Adrenal gland (tissue), 12 donors: ENCODE measurements around the gene MOV10L1. TPM values are rescaled to one million over a fixed set of nuclear protein-coding genes. Genes with fewer than 3 reads are reported as not detected.
A peak's percentile ranks its signal among the peaks of the same experiment; 100 is the strongest.

Source experiments
- DNase-seq, 7 donors: peaks; one replicate each; pipeline ENCODE4 v3.0.0-alpha.2; 2019 to 2020
- H3K27ac ChIP-seq, 5 donors: fragments of 200-600 bp; sonication (generic) in 4 of 5; 1 replicate in 3 of 5; 2 replicates in 2 of 5; pipeline versions ENCODE4 v1.5.1 to v1.8.0; 2016 to 2020; ENCODE audit warnings: mild to moderate bottlenecking in 1 of 5
- H3K27me3 ChIP-seq: fragments of 200-600 bp; 2 replicates; pipeline ENCODE4 v1.8.0; 2021
- H3K36me3 ChIP-seq, 2 donors: fragments of 200-600 bp; replicated peaks in 1 of 2; 1 replicate in 1 of 2; 2 replicates in 1 of 2; pipeline versions ENCODE4 v1.5.1 to v1.8.0; 2018 to 2022
- H3K4me1 ChIP-seq, 2 donors: fragments of 200-600 bp; replicated peaks in 1 of 2; 1 replicate in 1 of 2; 2 replicates in 1 of 2; pipeline versions ENCODE4 v1.5.1 to v1.8.0; 2018 to 2021
- H3K4me3 ChIP-seq, 4 donors: fragments of 200-600 bp; sonication (generic) in 3 of 4; one replicate each; pipeline ENCODE4 v1.5.1; 2016 to 2018
- H3K9me3 ChIP-seq, 3 donors: fragments of 200-600 bp; sonication (generic) in 1 of 3; replicated peaks in 1 of 3; 1 replicate in 2 of 3; 2 replicates in 1 of 3; pipeline versions ENCODE4 v1.5.1 to v1.8.0; 2016 to 2021
- POLR2A ChIP-seq, 2 donors: fragments of 450-650 bp; IDR thresholded peaks; one replicate each; pipeline ENCODE4 v1.6.1; 2017; ENCODE audit warnings: antibody characterized with exemption in 2 of 2, mild to moderate bottlenecking in 2 of 2, moderate library complexity in 1 of 2
- WGBS, 4 donors: extraction: QIAGEN DNeasy Blood & Tissue Kit in 2 of 4; methylation state at CpG; one replicate each; pipeline versions ENCODE4 v1.1.5 to v1.1.7; 2013 to 2017; 5-methylcytosine and 5-hydroxymethylcytosine counted together
- intact Hi-C, 2 donors: fragments of 100-400 bp; cut with DNase I; formaldehyde crosslinking; loops; one replicate each; pipeline versions ENCODE4 v1.14.1 to v1.15.0; 2022 to 2023
- polyA plus RNA-seq, 3 donors: library from polyadenylated mRNA; stranded (reverse); fragments of 200-250 nt in 2 of 3; fragments of 350-450 nt in 1 of 3; fragmentation: Illumina TruSeq in 1 of 3; extraction: RNeasy Lipid Tissue Mini Kit (QIAGEN cat#74804) in 1 of 3; gene quantifications; one replicate each; pipeline ENCODE4 v1.2.3, GENCODE V29; 2013 to 2014
- total RNA-seq, 9 donors: library from RNA; depleted of rRNA in 4 of 9; stranded (reverse); fragments of >200 nt in 4 of 9; fragments of 120-200 nt in 1 of 9; fragmentation: NEBNext Ultra II Directional in 1 of 9; extraction: Animal tissue kit (Norgen Biotek cat#: 25700) in 1 of 9; gene quantifications; one replicate each; pipeline versions ENCODE4 v1.1.0 to v1.2.4, GENCODE V29; 2013 to 2023
- TF ChIP-seq, protein P1 (sequence below), 6 experiments: fragments of 450-650 bp in 4 of 6; fragments of 200-600 bp in 2 of 6; sonication (generic) in 1 of 6; IDR thresholded peaks; 1 replicate in 5 of 6; 2 replicates in 1 of 6; pipeline versions ENCODE4 v1.5.1 to v1.8.0; 2016 to 2021; ENCODE audit warnings: antibody characterized with exemption in 6 of 6, mild to moderate bottlenecking in 2 of 6, moderate library complexity in 1 of 6
- donor health status: healthy with polysubstance abuse.
- donor health status: Bipolar disorder and iron deficiency.
- donor health status: DM: yes; HTN: yes; CAD: no.
- donor health status: DM: no; HTN: no; CAD: no.
- donor health status: DM: no; HTN: no; CAD: no.
- donor health status: DM: yes; HTN: yes; CAD: no.

The MOV10L1 gene
- total and polyA plus RNA-seq, 12 donors: 0.14 to 0.74 (median 0.40) TPM; not detected in 5

- Histone ChIP-seq H3K27ac (no peak overlapping the region), H3K36me3 (no peaks in the 10 kb centered on the region), H3K4me1 (peaks cover 0 to 5% of the 10 kb centered on the region in 2 donors), H3K4me3 (peak overlapping the region in 1 of 4 donors; percentile 34), H3K27me3 (peaks cover 27% of the 10 kb centered on the region), H3K9me3 (no peaks in the 10 kb centered on the region)
- TF ChIP-seq POLR2A (IDR thresholded peaks at IDR 0.05): no peak
- TF ChIP-seq, protein P1, sequence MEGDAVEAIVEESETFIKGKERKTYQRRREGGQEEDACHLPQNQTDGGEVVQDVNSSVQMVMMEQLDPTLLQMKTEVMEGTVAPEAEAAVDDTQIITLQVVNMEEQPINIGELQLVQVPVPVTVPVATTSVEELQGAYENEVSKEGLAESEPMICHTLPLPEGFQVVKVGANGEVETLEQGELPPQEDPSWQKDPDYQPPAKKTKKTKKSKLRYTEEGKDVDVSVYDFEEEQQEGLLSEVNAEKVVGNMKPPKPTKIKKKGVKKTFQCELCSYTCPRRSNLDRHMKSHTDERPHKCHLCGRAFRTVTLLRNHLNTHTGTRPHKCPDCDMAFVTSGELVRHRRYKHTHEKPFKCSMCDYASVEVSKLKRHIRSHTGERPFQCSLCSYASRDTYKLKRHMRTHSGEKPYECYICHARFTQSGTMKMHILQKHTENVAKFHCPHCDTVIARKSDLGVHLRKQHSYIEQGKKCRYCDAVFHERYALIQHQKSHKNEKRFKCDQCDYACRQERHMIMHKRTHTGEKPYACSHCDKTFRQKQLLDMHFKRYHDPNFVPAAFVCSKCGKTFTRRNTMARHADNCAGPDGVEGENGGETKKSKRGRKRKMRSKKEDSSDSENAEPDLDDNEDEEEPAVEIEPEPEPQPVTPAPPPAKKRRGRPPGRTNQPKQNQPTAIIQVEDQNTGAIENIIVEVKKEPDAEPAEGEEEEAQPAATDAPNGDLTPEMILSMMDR (IDR thresholded peaks at IDR 0.05): no peak
- intact Hi-C loops: no loop called here
- DNase-seq: peak in 1 of 7 donors; percentile 20
- WGBS, 4 donors: 14 to 18% (median 16%) methylated on average over 20 to 31 of the region's 31 CpGs
These were observed 30.6 kb upstream of the MOV10L1 start for GRCh38 chr22:50058906-50059880.

GRCh38 chr22:50059881-50060262 is 29.9 kb upstream of the MOV10L1 start:
- H3K27ac ChIP-seq: no peak overlapping the region
- H3K27me3 ChIP-seq: peaks cover 27% of the 10 kb centered on the region
- no peaks in the 10 kb centered on the region for H3K36me3 ChIP-seq
- 67 to 88% (median 72%) methylated on average over 3 to 7 of the region's 7 CpGs for WGBS, 4 donors
- no peak for DNase-seq
- H3K4me3 ChIP-seq: peak overlapping the region in 1 of 4 donors; percentile 34
- H3K9me3 ChIP-seq: no peaks in the 10 kb centered on the region
- H3K4me1 ChIP-seq: peaks cover 0 to 5% of the 10 kb centered on the region in 2 donors
- intact Hi-C loops: no loop called here
- no peak for TF ChIP-seq POLR2A (IDR thresholded peaks at IDR 0.05)
- TF ChIP-seq, protein P1 (IDR thresholded peaks at IDR 0.05): no peak

DNA sequence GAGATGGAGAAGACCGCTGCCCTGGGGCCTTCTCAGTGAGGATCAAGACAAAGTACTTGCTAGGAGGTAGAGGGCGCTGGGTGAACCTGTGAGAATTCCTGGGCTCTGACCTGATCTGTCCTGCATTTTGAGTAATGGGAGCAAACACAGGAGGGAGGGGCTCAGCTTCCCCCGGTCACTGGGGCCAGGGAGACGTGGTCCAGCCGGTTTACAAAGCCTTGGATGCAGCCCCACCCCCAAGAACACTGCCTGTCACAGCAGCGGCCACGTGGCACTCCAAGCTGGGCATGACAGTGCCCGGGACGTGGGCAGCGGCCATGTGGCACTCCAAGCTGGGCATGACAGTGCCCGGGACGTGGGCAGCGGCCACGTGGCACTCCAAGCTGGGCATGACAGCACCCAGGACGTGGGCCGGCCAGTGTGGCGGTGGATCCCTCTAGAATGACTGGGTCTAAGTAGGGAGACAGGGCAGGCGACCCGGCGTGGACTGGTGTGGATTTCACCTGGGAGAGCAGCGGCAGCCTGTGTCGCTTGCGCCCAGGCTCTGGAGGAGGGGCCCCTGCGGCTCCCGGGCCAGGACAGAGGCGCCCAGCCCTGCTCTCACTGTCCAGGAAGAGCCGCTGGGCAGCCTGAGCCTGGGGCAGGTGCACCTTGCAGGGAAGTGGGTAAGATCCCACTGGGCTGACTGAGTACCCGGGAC is 29.2 kb upstream of the MOV10L1 start:
- Histone ChIP-seq H3K9me3 (no peaks in the 10 kb centered on the region), H3K27me3 (peaks cover 27% of the 10 kb centered on the region), H3K36me3 (no peaks in the 10 kb centered on the region), H3K4me3 (no peak overlapping the region), H3K4me1 (peaks cover 0 to 5% of the 10 kb centered on the region in 2 donors), H3K27ac (no peak overlapping the region)
- intact Hi-C loops: no loop called here
- DNase-seq: no peak
- no peak for TF ChIP-seq POLR2A (IDR thresholded peaks at IDR 0.05)
- TF ChIP-seq, protein P1 (IDR thresholded peaks at IDR 0.05): no peak
- 56 to 73% (median 69%) methylated on average over 10 to 28 of the region's 28 CpGs for WGBS, 4 donors

DNA sequence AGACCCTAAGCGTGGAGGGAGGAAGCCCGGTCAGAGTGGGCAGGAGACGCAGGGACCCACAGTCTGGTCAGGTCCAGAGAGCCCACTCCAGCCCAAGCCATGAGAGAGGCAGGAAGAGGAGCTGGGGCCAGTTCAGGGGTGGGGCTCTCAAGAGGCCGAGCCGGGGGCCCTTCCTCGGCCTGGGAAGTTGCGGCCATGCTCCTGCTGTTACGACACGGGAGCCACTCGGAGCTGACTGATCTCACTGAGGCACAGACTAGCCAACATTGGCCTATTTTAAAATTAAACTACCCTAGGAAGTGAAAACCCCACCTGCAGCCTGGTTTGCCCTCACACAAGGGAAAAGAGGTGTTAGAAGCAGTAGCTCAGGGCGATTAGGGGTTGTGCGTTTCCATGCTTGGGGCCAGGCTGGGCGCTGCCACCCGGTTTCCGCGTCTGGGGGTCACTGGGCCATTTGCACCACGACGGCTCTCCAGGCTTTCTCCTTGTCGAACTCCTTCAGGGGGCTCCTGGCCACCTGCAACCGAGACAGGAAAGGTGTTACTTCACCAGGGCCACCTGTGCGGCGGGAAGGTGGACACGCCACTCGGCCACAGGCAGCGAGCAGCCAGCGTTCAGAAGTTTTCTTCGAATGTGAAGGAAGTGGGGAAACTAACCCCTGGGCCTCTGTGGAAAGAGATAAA is 28.5 kb upstream of the MOV10L1 start:
- Histone ChIP-seq H3K9me3 (no peaks in the 10 kb centered on the region), H3K36me3 (no peaks in the 10 kb centered on the region), H3K4me3 (no peak overlapping the region), H3K27me3 (peaks cover 27% of the 10 kb centered on the region), H3K27ac (no peak overlapping the region), H3K4me1 (peaks cover 0 to 5% of the 10 kb centered on the region in 2 donors)
- TF ChIP-seq, protein P1 (IDR thresholded peaks at IDR 0.05): no peak
- TF ChIP-seq POLR2A (IDR thresholded peaks at IDR 0.05): no peak
- 72 to 92% (median 80%) methylated on average over 15 to 27 of the region's 27 CpGs for WGBS, 4 donors
- intact Hi-C loops: no loop called here
- DNase-seq: no peak
